Measurements from ENCODE around the gene PACRG.

DNA sequence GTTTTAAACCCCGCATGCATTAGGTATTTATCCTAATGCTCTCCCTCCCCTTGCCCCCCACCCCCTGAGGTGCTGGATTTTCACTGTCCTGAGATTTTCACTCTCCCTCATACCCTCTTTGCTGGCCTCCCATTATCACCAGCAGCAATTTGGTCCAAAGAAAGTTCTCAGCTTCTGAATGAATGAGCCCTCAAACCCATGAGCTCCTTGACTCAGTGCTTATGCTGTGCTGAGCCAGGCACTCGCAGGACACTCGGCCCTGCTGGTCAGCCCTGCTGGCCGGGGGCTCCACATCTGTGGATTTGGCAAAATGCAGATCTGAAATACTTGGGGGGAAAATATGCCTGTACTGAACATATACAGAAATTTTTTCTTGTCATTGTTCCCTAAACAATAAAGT lies 533.6 kb downstream of the PACRG start:
- TF ChIP-seq, protein P1, sequence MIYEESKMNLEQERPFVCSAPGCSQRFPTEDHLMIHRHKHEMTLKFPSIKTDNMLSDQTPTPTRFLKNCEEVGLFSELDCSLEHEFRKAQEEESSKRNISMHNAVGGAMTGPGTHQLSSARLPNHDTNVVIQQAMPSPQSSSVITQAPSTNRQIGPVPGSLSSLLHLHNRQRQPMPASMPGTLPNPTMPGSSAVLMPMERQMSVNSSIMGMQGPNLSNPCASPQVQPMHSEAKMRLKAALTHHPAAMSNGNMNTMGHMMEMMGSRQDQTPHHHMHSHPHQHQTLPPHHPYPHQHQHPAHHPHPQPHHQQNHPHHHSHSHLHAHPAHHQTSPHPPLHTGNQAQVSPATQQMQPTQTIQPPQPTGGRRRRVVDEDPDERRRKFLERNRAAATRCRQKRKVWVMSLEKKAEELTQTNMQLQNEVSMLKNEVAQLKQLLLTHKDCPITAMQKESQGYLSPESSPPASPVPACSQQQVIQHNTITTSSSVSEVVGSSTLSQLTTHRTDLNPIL (CRISPR knock-in tag; IDR thresholded peaks at IDR 0.05; ENCODE audit: low read depth) = no peak
- no peak for TF ChIP-seq ZNF565 (CRISPR knock-in tag; conservative IDR thresholded peaks at IDR 0.05; ENCODE audit: low read depth)
- TF ChIP-seq ZNF70 (CRISPR knock-in tag; IDR thresholded peaks at IDR 0.05) = no peak
- no peak for TF ChIP-seq BACH2 (CRISPR knock-in tag; IDR thresholded peaks at IDR 0.05; ENCODE audit: borderline replicate concordance)
